IPS-18c (cell line): ENCODE data around the gene BABAM2.

ENCODE experiments used
- H3K4me3 ChIP-seq: 2 replicates; pipeline ENCODE4 v1.7.0; 2013; ENCODE audit warnings: low read depth, mild to moderate bottlenecking, low read length, moderate library complexity; ENCODE audit not compliant: insufficient read depth
- H3K9me3 ChIP-seq: one replicate; pipeline ENCODE4 v1.6.1; 2013; ENCODE audit warnings: mild to moderate bottlenecking, low read length, moderate library complexity; ENCODE audit not compliant: control insufficient read depth, insufficient read depth

BABAM2 gene

DNA sequence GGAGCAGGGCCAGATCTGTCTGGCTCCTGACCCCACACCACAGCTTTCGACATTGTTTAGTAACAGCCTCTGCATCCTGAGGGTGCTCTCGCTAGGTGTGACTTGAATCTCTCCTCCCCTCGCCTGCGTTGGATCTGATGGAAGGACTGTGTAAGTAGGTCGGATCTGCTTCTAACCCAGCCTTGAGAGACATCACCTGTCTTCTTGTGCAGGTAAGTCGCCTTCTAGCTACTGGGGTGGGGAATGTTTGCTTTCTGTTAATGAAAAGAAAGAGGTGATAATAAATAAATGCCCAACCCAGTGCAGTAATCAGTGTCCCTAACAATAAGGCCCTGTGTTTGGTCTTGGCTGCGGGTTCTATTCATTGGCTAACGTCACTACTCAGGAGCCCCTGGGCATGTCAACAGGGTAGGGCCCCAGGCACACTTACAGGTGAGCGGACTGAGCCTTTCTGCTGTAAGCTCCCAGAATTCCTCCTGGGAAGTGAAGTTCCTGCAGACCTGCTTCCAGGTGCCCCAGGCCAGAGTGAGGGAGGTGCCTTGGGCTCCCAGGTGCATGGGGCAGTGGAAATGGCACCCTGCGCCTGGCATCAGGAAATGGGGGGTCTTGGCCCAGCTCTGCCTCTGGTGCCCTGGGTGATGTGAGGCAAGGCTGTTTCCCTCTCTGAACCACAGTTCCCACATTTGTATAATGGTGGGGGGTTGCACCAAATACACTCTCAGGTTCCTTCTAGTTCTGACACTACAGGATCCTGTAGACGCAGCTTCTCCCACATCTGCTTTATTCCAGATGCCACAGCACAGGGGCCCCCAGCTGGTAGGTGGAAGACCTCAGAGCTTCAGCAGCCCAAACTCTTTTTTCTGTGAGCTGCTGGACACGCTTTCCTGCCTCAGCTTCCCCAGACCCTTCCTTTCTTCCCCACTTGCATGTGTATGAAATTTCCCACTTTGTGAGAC lies 491.0 kb downstream of the BABAM2 start:
- Histone ChIP-seq H3K4me3 (no peak overlapping the region), H3K9me3 (no peaks in the 10 kb centered on the region)

DNA sequence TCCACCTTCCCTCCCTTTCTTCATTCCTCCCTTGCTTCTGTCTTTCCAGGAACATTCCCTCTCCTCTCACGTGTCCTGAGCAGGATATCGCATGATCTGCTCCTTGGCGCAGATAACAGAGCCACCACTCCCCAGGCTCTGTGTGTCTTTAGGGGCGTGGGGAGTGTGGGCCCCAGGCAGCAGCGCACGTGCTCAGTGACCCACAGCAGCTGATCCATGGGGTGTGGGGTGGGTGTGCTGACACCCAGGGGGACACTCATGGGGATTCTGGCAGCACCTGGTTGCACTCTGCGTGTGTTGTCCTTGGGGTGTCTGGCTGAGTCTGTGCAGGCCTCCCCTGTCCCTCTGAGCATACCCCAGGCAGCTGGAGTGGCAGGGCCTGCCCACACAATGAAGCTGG lies 492.2 kb downstream of the BABAM2 start:
- no peak overlapping the region for H3K4me3 ChIP-seq
- no peaks in the 10 kb centered on the region for H3K9me3 ChIP-seq

DNA sequence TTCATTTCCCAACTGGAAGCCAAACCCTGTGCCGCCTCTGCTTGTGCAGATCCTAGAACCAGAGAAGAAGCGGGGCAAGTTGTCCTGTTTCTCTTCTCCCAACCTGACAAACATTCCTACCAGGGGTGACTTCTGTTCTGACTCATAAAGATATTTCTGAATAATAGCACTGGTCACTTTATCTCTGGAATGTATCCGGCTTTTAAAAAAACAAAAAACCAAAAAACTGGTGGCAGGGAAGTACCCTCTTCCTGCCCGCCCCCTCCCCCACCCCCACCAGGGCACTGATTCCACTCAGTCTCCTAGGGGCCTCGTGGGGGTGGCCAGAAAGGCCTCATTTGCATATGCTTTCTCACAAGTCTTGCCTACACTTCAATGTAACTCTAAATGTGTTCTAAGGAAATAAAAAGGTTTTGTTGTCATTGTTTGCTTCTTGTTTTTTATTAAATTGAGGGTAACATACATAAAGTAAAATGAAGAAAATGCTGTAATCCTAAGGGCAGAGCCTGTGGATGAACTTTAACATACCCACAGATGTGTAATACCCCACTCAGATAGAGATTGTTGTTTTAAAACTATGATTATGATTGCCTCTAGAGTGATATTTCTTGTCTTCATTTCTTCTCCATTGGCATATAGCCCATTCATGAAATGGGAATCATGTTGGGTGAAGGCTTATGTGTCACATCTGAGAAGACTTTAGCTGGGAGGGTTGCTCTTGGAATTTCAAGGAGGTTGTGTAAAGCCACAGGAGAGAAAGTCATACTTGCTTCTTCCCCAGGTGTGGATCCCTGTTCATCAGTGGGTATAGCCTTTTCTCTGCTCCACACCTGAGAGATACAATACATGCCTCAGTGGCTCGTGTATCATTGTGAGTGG lies 496.8 kb downstream of the BABAM2 start:
- Histone ChIP-seq H3K9me3 (no peaks in the 10 kb centered on the region), H3K4me3 (no peak overlapping the region)
